CD4-positive, alpha-beta T cell treated with Interleukin-6 at 100 ng/mL for 8 hours (primary cell): ENCODE results near the gene CLASP1.
"Not testable (repeated sequence)": the region's sequence is repeated elsewhere in the genome, so short reads cannot be mapped to it uniquely, and the experiment has no call there.

Source experiments
- DNase-seq: peaks from one replicate; pipeline ENCODE4 v3.0.0-alpha.2; 2020; ENCODE audit warnings: mixed read lengths, low spot score

The CLASP1 gene

DNA sequence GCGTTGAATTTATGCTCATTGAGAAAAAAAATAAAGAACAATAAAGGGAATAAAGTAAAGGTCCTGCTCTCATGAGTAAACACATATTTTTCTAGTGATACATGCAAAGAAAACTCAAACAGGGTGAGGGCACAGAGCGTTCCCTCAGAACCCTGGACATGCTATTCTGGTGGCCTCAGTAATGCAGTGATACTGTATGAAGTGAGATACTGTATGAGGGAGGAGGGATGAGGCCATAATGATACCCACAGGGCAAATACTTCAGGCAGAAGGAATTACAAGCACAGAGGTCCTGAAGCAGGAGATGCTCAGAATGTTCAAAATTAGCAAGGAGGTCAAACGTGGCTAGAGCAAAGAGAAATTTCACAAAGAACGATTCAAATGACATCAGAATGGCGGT is 147.0 kb downstream of the CLASP1 start:
- no peak for DNase-seq

- no peak for DNase-seq
These were observed 147.7 kb downstream of the CLASP1 start for GRCh38 chr2:121501554-121501953.

DNA sequence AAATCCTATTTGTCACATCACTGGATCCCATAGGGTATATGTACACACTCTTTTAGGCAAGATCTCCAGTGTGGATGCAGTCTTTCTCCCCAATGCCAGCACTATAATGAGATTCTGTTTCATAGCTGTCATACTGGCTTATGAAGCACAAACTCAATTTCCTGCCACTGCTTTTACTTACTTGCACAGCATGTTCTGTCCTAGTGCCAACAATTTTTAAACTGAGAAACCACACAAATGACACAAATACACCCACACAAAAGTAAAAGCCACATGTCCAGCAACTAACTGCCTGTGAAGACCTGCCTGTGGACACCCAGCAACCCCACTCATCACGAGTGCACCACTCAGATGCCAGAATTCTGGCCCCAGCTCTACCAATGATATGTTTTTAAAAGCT is 148.2 kb downstream of the CLASP1 start:
- DNase-seq = no peak

- no peak for DNase-seq
These were observed 150.5 kb downstream of the CLASP1 start for GRCh38 chr2:121498731-121499130.

- DNase-seq = no peak
These were observed 156.9 kb downstream of the CLASP1 start for GRCh38 chr2:121492409-121492808.

- DNase-seq = no peak
These were observed 157.7 kb downstream of the CLASP1 start for GRCh38 chr2:121491518-121491917.

- no peak for DNase-seq
These were observed 158.6 kb downstream of the CLASP1 start for GRCh38 chr2:121490584-121491133.

- DNase-seq = no peak
These were observed 159.2 kb downstream of the CLASP1 start for GRCh38 chr2:121489911-121490583.

GRCh38 chr2:121489284-121489683 is 160.0 kb downstream of the CLASP1 start:
- no peak for DNase-seq

DNA sequence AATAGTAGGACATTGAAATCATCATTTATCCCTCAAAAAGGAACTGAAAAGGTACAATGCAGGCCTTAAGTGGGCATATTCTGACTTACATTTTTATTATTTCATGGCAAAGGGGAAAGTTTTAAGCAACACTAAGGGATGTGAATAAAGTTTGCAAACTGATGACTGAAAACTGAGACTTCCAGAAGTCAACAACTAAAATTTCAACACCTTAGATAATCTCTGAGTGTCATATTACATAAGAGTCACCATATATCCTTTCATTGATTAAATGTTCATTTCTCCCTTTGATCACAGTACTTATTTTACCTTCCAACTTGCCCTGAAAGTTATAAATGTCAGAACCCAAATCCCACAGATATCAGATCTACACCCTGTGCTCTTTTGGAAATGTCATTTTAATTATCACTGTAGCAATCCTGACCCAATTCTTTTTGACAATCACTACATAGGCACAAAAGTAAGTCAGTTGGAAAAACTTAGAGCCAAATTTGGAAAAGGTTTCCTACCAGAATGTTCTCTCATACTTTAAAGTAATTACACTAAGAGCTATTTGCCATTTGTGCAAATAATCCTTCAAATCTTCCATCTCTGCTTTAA is 163.0 kb downstream of the CLASP1 start:
- no peak for DNase-seq

DNA sequence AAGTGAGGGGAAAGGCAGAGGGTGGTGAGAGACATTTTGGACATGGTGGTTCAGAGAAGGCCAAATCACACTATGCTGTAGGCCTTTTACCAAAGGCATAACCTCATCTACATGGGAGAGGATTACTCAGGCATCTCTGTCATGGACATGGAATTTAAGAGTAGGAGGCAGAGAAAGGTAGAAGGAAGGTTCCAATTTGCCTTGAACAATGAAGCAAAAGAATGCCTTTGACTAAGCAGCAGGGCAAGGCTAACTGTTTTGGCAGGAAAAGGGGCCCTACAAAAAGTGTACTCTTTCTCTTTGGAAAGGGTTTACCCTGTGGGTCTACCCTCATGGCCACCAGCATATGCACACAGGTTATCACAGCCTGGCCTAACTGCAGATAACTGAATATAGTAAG is 164.2 kb downstream of the CLASP1 start:
- no peak for DNase-seq

DNA sequence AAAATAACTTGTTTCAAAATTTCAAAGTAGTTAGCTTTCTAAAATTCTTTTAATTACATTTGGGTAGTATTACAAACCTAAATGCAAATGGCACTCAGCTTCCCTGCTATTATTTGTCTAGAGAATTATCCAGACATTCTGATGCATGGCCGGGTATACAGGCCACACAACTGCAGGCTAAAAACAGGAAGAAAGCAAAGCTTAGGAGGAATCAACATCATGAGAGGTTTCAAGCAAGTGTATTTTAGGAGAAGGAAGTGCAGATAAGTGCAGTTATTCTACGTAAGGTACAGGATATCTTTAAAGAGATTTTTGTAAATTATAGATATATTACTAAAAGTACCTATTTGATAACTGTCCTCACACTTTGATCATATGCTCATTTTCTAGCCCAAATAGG is 165.4 kb downstream of the CLASP1 start:
- no peak for DNase-seq

- DNase-seq = no peak
These were observed 166.2 kb downstream of the CLASP1 start for GRCh38 chr2:121483021-121483420.

GRCh38 chr2:121480826-121481225 is 168.4 kb downstream of the CLASP1 start:
- no peak for DNase-seq

DNA sequence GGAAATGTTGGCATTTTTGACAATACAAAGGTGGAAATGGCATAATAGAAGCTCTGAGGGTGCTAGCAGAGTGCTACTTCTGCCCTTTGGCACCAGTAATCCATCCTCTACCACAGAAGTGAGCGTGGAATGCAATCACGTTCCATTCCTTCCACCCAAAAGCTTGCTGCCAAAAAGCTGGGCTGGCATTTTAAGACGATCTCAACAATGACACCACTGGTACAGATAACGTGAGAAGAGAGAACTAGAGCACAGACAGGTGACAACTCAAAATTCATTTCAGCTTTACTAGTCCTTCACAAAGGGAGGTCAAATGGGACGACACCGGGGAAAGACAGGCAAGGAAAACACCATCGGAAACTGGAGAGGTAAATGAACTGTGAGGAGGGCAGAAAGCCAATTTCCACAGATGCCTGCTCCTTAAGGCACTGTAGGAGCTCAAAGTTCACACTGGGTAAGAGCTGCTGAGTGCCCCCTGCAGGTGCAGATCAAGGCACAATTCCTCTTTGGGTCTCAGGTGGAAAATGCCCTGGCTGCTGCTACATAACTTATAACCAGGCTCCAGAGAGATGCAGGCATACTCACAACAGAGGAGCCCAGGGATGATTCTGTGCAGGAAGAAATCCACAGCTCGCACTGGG is 169.3 kb downstream of the CLASP1 start:
- no peak for DNase-seq

DNA sequence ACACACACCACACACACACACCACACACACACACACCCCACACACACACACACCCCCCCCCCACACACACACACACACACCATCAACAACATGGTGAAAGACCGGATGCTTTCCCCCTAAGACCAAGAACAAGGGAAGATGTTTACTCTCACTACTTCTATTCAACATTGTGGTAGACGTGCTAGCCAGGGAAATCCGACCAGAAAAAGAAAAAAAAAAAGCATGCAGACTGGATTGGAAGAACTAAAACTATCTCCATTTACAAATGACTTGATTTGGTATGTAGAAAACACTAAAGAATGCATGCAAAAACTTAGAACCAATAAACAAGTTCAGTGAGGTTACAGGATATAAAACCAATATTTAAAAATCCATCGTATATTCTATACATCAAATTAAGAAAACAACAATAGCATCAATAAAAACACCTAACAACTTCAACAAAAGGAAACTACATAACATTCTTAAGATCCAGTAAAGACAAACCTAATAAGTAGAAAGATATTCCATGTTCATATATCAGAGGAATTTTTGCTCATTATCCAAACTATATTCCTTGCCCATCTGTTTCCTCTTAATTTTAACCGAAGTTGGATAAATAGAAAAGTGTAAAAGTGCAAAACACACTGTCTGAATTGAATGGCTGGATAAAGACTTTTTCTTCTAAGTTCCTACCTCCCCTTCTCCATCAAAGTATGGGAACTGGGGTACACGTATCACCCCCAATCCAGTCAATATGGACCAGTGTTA is 170.1 kb downstream of the CLASP1 start:
- no peak for DNase-seq

- not testable (repeated sequence) for DNase-seq
These were observed 170.8 kb downstream of the CLASP1 start for GRCh38 chr2:121478358-121478995.

GRCh38 chr2:121476684-121477083 is 172.6 kb downstream of the CLASP1 start:
- DNase-seq = no peak

- no peak for DNase-seq
These were observed 173.3 kb downstream of the CLASP1 start for GRCh38 chr2:121475811-121476571.

DNA sequence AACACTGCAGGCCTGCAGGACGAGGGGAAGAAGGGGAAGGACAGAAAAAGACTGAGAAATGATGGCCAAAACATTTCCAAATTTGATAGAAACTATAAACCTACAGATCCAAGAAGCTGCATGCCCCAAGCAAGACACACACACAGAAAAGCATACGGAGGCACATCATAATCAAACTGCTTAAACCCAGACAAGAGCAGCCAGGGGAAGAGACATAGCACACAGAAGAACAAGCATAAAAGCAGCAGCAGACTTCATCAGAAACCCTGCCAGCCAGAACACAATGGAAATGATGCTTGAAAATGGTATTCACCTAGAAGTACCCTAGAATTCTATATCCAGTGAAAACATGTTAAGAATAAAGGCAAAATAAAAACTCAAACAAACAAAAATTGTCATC is 175.8 kb downstream of the CLASP1 start:
- no peak for DNase-seq

DNA sequence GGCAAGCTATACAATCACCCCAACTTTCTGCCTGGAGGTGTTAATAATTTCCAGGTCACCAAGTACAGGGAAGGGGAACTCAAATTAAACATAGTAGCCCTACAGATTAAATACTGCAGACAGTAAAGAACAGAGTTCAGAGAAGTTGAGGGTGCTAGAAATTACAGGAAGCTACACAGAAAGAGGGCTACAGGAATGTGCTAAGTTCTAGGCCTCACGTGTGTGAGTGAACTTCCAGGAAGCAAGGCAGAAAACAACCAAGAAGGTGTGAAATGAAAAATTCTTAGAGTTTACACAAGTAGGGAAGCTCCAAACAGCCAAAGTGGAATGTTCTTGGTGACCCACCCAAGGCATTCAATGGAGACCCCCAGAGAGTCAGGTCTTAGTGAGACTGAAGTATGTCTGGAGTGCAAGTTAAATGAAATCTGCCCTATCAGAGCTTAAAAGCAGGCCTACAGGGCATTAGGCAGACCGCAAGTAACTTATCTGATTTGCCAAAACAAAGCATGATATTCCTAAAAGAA is 176.7 kb downstream of the CLASP1 start:
- DNase-seq = no peak
